Heart left ventricle (tissue), 13 donors: ENCODE measurements around the gene HPSE.

Experiments
- POLR2A ChIP-seq, 2 donors: fragments of 450-650 bp; IDR thresholded peaks; one replicate each; pipeline ENCODE4 v1.6.1; 2017; ENCODE audit warnings: antibody characterized with exemption in 2 of 2, mild to moderate bottlenecking in 2 of 2, moderate library complexity in 2 of 2
- TF ChIP-seq, protein P1 (sequence below), 12 donors: fragments of 200-600 bp; sonication (generic) in 4 of 12; IDR thresholded peaks; one replicate each; pipeline versions ENCODE4 v1.5.0 to v1.8.0; 2018 to 2022; ENCODE audit warnings: antibody characterized with exemption in 12 of 12, mild to moderate bottlenecking in 5 of 12
- donor health status: ischemic (EF 13 %, LVEDD 7.1; RV severe dilation, severe dysfunction).
- donor health status: DM: no; HTN: yes; CAD: no.
- donor health status: DM: no; HTN: no; CAD: no.
- donor health status: ischemic (EF 25% LVEDD 6.9; RV normal size, moderate dysfunction).
- donor health status: ischemic (EF 25% LVEDD 5.7; RV mildly dilated, moderate dysfunction).
- donor health status: ischemic (EF 35%, LVEDD 5.7; RV mildly dilated, moderate dysfunction).
- donor health status: nonischemic (EF 11% LVEDD 7.7; RV severe dilation, severe dysfunction).
- donor health status: DM: yes; HTN: yes; CAD: no.
- donor health status: PGD.
- donor health status: ischemic (EF 29% LVEDD 5.4; RV normal size, mild dysfunction).
- donor health status: nonischemic (EF 23%, LVEDD 6.1; RV moderate dilation, normal function).

DNA sequence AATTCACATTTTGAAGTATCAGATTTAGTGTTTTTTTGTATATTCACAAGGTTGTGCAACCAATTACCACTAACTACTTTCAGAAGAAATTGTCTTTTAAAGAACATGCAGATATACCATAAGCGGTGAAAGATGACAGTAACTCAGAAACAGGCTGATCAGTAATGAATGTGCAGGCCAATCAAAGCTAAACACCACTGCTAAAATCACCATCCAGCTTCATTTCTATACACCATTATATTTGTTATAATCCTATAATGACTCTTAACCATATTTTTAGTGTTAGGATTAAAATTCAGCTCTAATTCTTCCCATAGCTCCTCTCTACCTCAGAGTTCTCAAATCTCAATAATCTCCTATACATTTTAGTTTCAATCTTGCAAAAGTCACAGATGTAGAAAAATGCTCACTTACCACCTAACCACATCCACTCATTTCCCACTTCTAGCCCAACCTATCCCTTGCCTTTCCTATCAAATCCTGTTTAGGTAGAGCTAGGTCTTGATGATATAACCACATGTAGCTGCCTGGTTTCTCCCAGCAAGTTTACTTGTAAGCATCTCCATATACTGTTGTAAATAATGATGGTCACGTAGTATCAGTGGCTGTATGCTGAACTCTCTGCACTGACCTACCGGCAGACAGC, 66.7 kb downstream of the HPSE start:
- no peak for TF ChIP-seq POLR2A (IDR thresholded peaks at IDR 0.05)
- TF ChIP-seq, protein P1, sequence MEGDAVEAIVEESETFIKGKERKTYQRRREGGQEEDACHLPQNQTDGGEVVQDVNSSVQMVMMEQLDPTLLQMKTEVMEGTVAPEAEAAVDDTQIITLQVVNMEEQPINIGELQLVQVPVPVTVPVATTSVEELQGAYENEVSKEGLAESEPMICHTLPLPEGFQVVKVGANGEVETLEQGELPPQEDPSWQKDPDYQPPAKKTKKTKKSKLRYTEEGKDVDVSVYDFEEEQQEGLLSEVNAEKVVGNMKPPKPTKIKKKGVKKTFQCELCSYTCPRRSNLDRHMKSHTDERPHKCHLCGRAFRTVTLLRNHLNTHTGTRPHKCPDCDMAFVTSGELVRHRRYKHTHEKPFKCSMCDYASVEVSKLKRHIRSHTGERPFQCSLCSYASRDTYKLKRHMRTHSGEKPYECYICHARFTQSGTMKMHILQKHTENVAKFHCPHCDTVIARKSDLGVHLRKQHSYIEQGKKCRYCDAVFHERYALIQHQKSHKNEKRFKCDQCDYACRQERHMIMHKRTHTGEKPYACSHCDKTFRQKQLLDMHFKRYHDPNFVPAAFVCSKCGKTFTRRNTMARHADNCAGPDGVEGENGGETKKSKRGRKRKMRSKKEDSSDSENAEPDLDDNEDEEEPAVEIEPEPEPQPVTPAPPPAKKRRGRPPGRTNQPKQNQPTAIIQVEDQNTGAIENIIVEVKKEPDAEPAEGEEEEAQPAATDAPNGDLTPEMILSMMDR (IDR thresholded peaks at IDR 0.05): no peak
